Measurements from ENCODE around the gene CPVL. TPM values are rescaled to one million over a fixed set of nuclear protein-coding genes. Genes with fewer than 3 reads are reported as not detected.

CPVL gene
- total RNA-seq, 1 experiment from 2014 or later, result 10.3 TPM

- H3K4me2 ChIP-seq (ENCODE audit: low read length), result no peak overlapping the region
- no peak for DNase-seq (ENCODE audit: low read depth, low spot score)
- no peak for ATAC-seq
- no peak overlapping the region for H3K27ac ChIP-seq (ENCODE audit: low read depth, low read length)
- TF ChIP-seq ATF3 (IDR thresholded peaks at IDR 0.05), result no peak
- TF ChIP-seq RAD21 (IDR thresholded peaks at IDR 0.05; ENCODE audit: low read depth), result no peak
- TF ChIP-seq SP1 (IDR thresholded peaks at IDR 0.05; ENCODE audit: low read depth), result no peak
- no peak for TF ChIP-seq POLR2AphosphoS5 (IDR thresholded peaks at IDR 0.05; ENCODE audit: low read depth, low read length)
- TF ChIP-seq, protein P1, sequence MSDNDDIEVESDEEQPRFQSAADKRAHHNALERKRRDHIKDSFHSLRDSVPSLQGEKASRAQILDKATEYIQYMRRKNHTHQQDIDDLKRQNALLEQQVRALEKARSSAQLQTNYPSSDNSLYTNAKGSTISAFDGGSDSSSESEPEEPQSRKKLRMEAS (IDR thresholded peaks at IDR 0.05), result no peak
- TF ChIP-seq YY1 (IDR thresholded peaks at IDR 0.05; ENCODE audit: extremely low read depth, insufficient replicate concordance, low read depth, low read length), result no peak
- no peak for TF ChIP-seq FOSL1 (IDR thresholded peaks at IDR 0.05; ENCODE audit: low read depth)
- no peak for TF ChIP-seq TCF7L2 (IDR thresholded peaks at IDR 0.05; ENCODE audit: borderline replicate concordance, extremely low read depth, insufficient read depth, insufficient read length)
- no peak for TF ChIP-seq ELF1 (IDR thresholded peaks at IDR 0.05; ENCODE audit: borderline replicate concordance, low read depth)
- no peak for TF ChIP-seq ZNF274 (IDR thresholded peaks at IDR 0.05; ENCODE audit: low read depth, low read length)
- TF ChIP-seq JUND (IDR thresholded peaks at IDR 0.05), result no peak
- TF ChIP-seq CEBPB (IDR thresholded peaks at IDR 0.05; ENCODE audit: low read depth), result no peak
- TF ChIP-seq SIN3A (IDR thresholded peaks at IDR 0.05; ENCODE audit: low read depth), result no peak
- no peak for TF ChIP-seq CBX3 (IDR thresholded peaks at IDR 0.05; ENCODE audit: low read depth)
- TF ChIP-seq SRF (IDR thresholded peaks at IDR 0.05; ENCODE audit: low read depth), result no peak
- TF ChIP-seq EGR1 (IDR thresholded peaks at IDR 0.05; ENCODE audit: low read depth), result no peak
- TF ChIP-seq POLR2A (IDR thresholded peaks at IDR 0.05; ENCODE audit: borderline replicate concordance, extremely low read depth, insufficient read depth, insufficient read length), result no peak
- TF ChIP-seq ZBTB33 (IDR thresholded peaks at IDR 0.05; ENCODE audit: extremely low read depth, insufficient replicate concordance, low read length), result no peak
- H3K9me3 ChIP-seq (ENCODE audit: control insufficient read depth in 1 of 2, insufficient read depth in 1 of 2, low read depth in 1 of 2, low read length in 2 of 2), result no peaks in the 10 kb centered on the region
- no peaks in the 10 kb centered on the region for H4K20me1 ChIP-seq (ENCODE audit: insufficient read depth)
- peaks cover 0 to 14% of the 10 kb centered on the region in 2 experiments; a peak in 1 of 4 replicates for H3K4me1 ChIP-seq (ENCODE audit: control insufficient read depth in 1 of 2, insufficient read depth in 2 of 2, low read length in 2 of 2)
- H3K4me3 ChIP-seq (replicated peaks in 1 of 2; ENCODE audit: low read depth in 1 of 2, low read length in 2 of 2), result no peak overlapping the region
- H3K27me3 ChIP-seq (ENCODE audit: insufficient read depth, low read length), result no peaks in the 10 kb centered on the region
- H3K9ac ChIP-seq (ENCODE audit: low read length), result no peak overlapping the region
- H3K9me2 ChIP-seq (ENCODE audit: insufficient read depth), result no peaks in the 10 kb centered on the region; the same call in 1 of the 2 replicates
- no peaks in the 10 kb centered on the region for H3K79me2 ChIP-seq (ENCODE audit: insufficient read depth, low read length)
- CTCF ChIA-PET, result no interaction called here
- POLR2A ChIA-PET, result no interaction called here
- RAD21 ChIA-PET (ENCODE audit: low non-redundant PET in 1 of 2, low total read pairs in 2 of 2, uncharacterized antibody in 2 of 2, unreplicated experiment in 2 of 2), result no interaction called here
- no TSS peak for BruUV-seq (replicated peaks)
- no peaks in the 10 kb centered on the region for H3K36me3 ChIP-seq (ENCODE audit: control insufficient read depth in 1 of 2, insufficient read depth in 2 of 2, low read length in 2 of 2)
- no peak overlapping the region for H2AFZ ChIP-seq (ENCODE audit: low read depth, low read length, poor library complexity, severe bottlenecking)
- intact Hi-C loops (cut with micrococcal nuclease), result no loop called here
Observed at GRCh38 chr7:29138588-29138987, 7.7 kb downstream of the CPVL start.
